Large intestine (tissue), 3 donors: Measurements from ENCODE around the gene LEUTX. TPM values are rescaled to one million over a fixed set of nuclear protein-coding genes. Genes with fewer than 3 reads are reported as not detected.
"Not testable (repeated sequence)": the region's sequence is repeated elsewhere in the genome, so short reads cannot be mapped to it uniquely, and the experiment has no call there.

Experiments used
- DNase-seq, 2 donors: peaks; one replicate each; pipeline versions ENCODE4 v3.0.0 to v3.0.0-alpha.2; 2013
- H3K27ac ChIP-seq: one replicate; pipeline ENCODE4 v1.5.1; 2013; ENCODE audit warnings: low read length
- H3K27me3 ChIP-seq: 2 replicates; pipeline ENCODE4 v1.6.1; 2013; ENCODE audit warnings: low read length; ENCODE audit not compliant: control insufficient read depth, insufficient read depth
- H3K36me3 ChIP-seq: 2 replicates; pipeline ENCODE4 v1.6.1; 2013; ENCODE audit warnings: low read length; ENCODE audit not compliant: control insufficient read depth, insufficient read depth
- H3K4me1 ChIP-seq: one replicate; pipeline ENCODE4 v1.6.1; 2013; ENCODE audit warnings: low read length; ENCODE audit not compliant: control insufficient read depth, insufficient read depth
- H3K4me3 ChIP-seq: one replicate; pipeline ENCODE4 v1.5.1; 2013; ENCODE audit warnings: low read length
- H3K9me3 ChIP-seq: one replicate; pipeline ENCODE4 v1.6.1; 2013; ENCODE audit warnings: mild to moderate bottlenecking, low read depth, low read length, moderate library complexity; ENCODE audit not compliant: control insufficient read depth
- WGBS: methylation state at CpG from one replicate; pipeline ENCODE4 v1.1.5; 2013; ENCODE audit warnings: low lambda C conversion rate; ENCODE audit not compliant: insufficient coverage; 5-methylcytosine and 5-hydroxymethylcytosine counted together
- polyA plus RNA-seq: library from polyadenylated mRNA; unstranded; fragments of 120-200 nt; gene quantifications from one replicate; pipeline ENCODE4 v1.2.1, GENCODE V29; 2013

LEUTX gene
- polyA plus RNA-seq, 1 donor, result not detected

- Histone ChIP-seq H3K27ac (no peak overlapping the region), H3K4me3 (no peak overlapping the region), H3K27me3 (no peaks in the 10 kb centered on the region), H3K4me1 (no peaks in the 10 kb centered on the region), H3K36me3 (no peaks in the 10 kb centered on the region), H3K9me3 (no peaks in the 10 kb centered on the region)
- DNase-seq, result no peak
- 80% methylated on average over 1 of the region's 4 CpGs for WGBS
These were observed 9.9 kb upstream of the LEUTX start for GRCh38 chr19:39768786-39769185.

GRCh38 chr19:39780894-39781293 lies 2.2 kb downstream of the LEUTX start:
- peaks cover 4% of the 10 kb centered on the region for H3K27me3 ChIP-seq
- WGBS, result no CpG with 5 or more reads among the region's 3 CpGs
- no peak for DNase-seq
- no peak overlapping the region for H3K27ac ChIP-seq
- no peaks in the 10 kb centered on the region for H3K36me3 ChIP-seq
- no peaks in the 10 kb centered on the region for H3K4me1 ChIP-seq
- no peak overlapping the region for H3K4me3 ChIP-seq
- no peaks in the 10 kb centered on the region for H3K9me3 ChIP-seq

GRCh38 chr19:39788244-39788643 lies 9.6 kb downstream of the LEUTX start:
- DNase-seq, result no peak
- peaks cover 4% of the 10 kb centered on the region for H3K9me3 ChIP-seq
- H3K4me1 ChIP-seq, result no peaks in the 10 kb centered on the region

GRCh38 chr19:39792999-39793546 lies 14.4 kb downstream of the LEUTX start:
- H3K9me3 ChIP-seq, result no peaks in the 10 kb centered on the region
- no peak overlapping the region for H3K4me3 ChIP-seq
- peak; percentile 54 to 72 for DNase-seq
- no peaks in the 10 kb centered on the region for H3K4me1 ChIP-seq
- H3K27me3 ChIP-seq, result peaks cover 6% of the 10 kb centered on the region
- H3K27ac ChIP-seq, result no peak overlapping the region
- no peaks in the 10 kb centered on the region for H3K36me3 ChIP-seq
- WGBS, result no CpG with 5 or more reads among the region's 17 CpGs

More at GRCh38 chr19:39788244-39788643, 9.6 kb downstream of the LEUTX start:
- no peaks in the 10 kb centered on the region for H3K27me3 ChIP-seq
- no peak overlapping the region for H3K27ac ChIP-seq
- H3K36me3 ChIP-seq, result no peaks in the 10 kb centered on the region
- H3K4me3 ChIP-seq, result no peak overlapping the region

GRCh38 chr19:39795001-39795400 lies 16.3 kb downstream of the LEUTX start:
- no peak overlapping the region for H3K27ac ChIP-seq
- H3K9me3 ChIP-seq, result no peaks in the 10 kb centered on the region
- H3K4me1 ChIP-seq, result no peaks in the 10 kb centered on the region
- DNase-seq, result no peak
- no CpG with 5 or more reads among the region's 5 CpGs for WGBS
- H3K4me3 ChIP-seq, result no peak overlapping the region
- peaks cover 6% of the 10 kb centered on the region for H3K27me3 ChIP-seq
- H3K36me3 ChIP-seq, result no peaks in the 10 kb centered on the region

- Histone ChIP-seq H3K36me3 (no peaks in the 10 kb centered on the region), H3K9me3 (no peaks in the 10 kb centered on the region), H3K4me3 (no peak overlapping the region), H3K27ac (no peak overlapping the region), H3K27me3 (peaks cover 6% of the 10 kb centered on the region), H3K4me1 (no peaks in the 10 kb centered on the region)
- WGBS, result no CpG with 5 or more reads among the region's 2 CpGs
- DNase-seq, result no peak
These were observed 17.4 kb downstream of the LEUTX start for GRCh38 chr19:39796000-39796498.

GRCh38 chr19:39797083-39797482 lies 18.4 kb downstream of the LEUTX start:
- no peaks in the 10 kb centered on the region for H3K9me3 ChIP-seq
- H3K36me3 ChIP-seq, result no peaks in the 10 kb centered on the region
- DNase-seq, result no peak
- no peak overlapping the region for H3K27ac ChIP-seq
- peaks cover 6% of the 10 kb centered on the region for H3K27me3 ChIP-seq
- H3K4me3 ChIP-seq, result no peak overlapping the region
- WGBS, result 71% methylated on average over 2 of the region's 2 CpGs
- no peaks in the 10 kb centered on the region for H3K4me1 ChIP-seq

- no peak overlapping the region for H3K4me3 ChIP-seq
- WGBS, result no CpG with 5 or more reads among the region's 4 CpGs
- peaks cover 5% of the 10 kb centered on the region for H3K27me3 ChIP-seq
- H3K9me3 ChIP-seq, result no peaks in the 10 kb centered on the region
- no peaks in the 10 kb centered on the region for H3K4me1 ChIP-seq
- no peaks in the 10 kb centered on the region for H3K36me3 ChIP-seq
- no peak overlapping the region for H3K27ac ChIP-seq
- DNase-seq, result no peak
These were observed 24.3 kb downstream of the LEUTX start for GRCh38 chr19:39802958-39803357.

GRCh38 chr19:39805104-39805503 lies 26.4 kb downstream of the LEUTX start:
- Histone ChIP-seq H3K4me3 (no peak overlapping the region), H3K27ac (no peak overlapping the region), H3K9me3 (no peaks in the 10 kb centered on the region), H3K36me3 (no peaks in the 10 kb centered on the region), H3K27me3 (peaks cover 5% of the 10 kb centered on the region), H3K4me1 (no peaks in the 10 kb centered on the region)
- DNase-seq, result no peak
- no CpG with 5 or more reads among the region's 5 CpGs for WGBS

GRCh38 chr19:39807846-39808364 lies 29.3 kb downstream of the LEUTX start:
- WGBS, result no CpG with 5 or more reads among the region's 5 CpGs
- Histone ChIP-seq H3K9me3 (no peaks in the 10 kb centered on the region), H3K27ac (no peak overlapping the region), H3K4me1 (no peaks in the 10 kb centered on the region), H3K36me3 (no peaks in the 10 kb centered on the region), H3K27me3 (peaks cover 4% of the 10 kb centered on the region), H3K4me3 (no peak overlapping the region)
- DNase-seq, result no peak

- H3K4me1 ChIP-seq, H3K4me3 ChIP-seq, H3K27ac ChIP-seq, H3K9me3 ChIP-seq, H3K27me3 ChIP-seq, DNase-seq, H3K36me3 ChIP-seq: not testable (repeated sequence)
- 86% methylated on average over 1 of the region's 7 CpGs for WGBS
These were observed 30.0 kb downstream of the LEUTX start for GRCh38 chr19:39808688-39809087.
